ENCODE measurements around the gene SECTM1.
A peak's percentile ranks its signal among the peaks of the same experiment; 100 is the strongest.

Gene SECTM1

DNA sequence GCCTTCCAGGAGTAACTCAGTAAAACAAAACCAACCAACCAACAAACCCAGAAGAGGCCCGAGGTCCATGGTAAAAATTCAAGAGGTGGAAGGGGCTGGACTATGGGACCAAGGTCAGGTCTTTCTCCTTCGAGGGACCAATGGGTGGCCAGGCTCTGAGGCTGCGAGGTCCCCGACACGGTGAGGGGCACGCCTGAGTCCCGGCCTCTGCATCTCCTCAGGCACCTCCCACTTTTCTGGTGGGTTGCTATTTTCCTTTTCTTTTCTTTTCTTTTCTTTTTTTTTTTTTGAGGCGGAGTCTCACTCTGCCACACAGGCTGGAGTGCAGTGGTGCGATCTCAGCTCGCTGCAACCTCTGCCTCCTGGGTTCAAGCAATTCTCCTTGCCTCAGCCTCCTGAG is 34.1 kb downstream of the SECTM1 start:
- no peak for DNase-seq (ENCODE audit: low read depth in 2 of 2)

- no peak for DNase-seq (ENCODE audit: low read depth in 2 of 2)
These were observed 34.8 kb downstream of the SECTM1 start for GRCh38 chr17:82298538-82299421.

DNA sequence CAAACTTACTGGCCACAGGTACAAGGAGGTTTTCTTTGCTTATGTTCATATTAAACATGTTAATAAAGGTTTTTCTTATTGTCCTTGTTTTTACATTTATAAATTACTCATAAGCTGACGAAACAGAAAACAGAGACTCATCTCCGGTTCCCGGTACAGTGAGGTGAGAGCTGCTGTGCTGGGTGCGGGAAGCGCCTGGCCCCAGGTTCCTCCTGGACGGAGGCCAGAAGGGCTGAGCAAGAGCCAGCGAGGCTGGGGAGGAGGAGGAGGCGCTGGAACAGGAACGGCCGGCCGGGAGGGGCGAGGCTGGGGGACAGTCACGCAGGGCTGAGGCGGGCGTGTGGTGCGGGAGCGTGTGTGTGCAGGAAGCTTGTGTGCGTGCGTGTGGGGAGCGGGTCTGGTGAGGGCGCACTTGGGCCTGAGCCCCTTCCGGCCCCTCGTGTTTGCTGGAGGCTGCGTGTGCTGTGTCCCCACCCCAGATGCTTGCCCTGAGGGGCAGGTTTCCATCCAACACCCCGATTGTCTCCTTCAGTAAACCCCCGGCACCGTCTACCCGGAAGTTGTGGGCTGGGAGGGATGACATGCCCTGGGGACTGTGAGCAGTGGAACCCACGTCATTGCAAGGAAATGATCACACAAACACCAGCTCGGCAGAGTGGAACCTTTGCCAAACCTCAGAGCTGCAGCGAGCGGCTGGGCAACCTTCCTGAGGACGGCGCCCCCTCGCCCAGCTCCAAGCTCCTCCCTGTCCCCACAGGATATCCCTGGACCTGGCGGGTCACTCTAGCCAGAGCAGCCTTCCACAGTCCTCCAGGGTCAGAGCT is 35.6 kb downstream of the SECTM1 start:
- DNase-seq (ENCODE audit: low read depth in 2 of 2), result peak; percentile 87 to 91

DNA sequence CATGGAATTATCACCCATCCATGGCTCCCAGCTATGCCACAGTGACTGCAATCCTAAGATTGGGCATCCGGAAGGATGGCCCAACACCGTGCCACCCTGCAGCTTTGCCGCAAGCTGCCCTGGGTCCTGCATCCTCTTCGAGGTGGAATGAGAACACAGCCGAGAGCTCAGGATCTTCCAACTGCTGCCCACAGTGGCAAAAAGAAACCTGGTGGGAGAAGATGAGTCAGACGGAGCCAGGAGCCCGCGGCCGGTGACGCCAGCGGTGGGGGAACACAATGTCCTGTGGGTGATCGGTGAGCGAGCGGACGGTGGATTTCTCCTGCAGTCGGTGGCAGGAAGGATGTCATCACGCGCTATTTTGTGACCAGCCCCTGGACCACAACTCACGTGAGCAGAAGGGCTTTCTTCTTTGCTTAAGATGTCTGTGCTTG is 36.3 kb downstream of the SECTM1 start:
- peak; percentile 73 to 79 for DNase-seq (ENCODE audit: low read depth in 2 of 2)

DNA sequence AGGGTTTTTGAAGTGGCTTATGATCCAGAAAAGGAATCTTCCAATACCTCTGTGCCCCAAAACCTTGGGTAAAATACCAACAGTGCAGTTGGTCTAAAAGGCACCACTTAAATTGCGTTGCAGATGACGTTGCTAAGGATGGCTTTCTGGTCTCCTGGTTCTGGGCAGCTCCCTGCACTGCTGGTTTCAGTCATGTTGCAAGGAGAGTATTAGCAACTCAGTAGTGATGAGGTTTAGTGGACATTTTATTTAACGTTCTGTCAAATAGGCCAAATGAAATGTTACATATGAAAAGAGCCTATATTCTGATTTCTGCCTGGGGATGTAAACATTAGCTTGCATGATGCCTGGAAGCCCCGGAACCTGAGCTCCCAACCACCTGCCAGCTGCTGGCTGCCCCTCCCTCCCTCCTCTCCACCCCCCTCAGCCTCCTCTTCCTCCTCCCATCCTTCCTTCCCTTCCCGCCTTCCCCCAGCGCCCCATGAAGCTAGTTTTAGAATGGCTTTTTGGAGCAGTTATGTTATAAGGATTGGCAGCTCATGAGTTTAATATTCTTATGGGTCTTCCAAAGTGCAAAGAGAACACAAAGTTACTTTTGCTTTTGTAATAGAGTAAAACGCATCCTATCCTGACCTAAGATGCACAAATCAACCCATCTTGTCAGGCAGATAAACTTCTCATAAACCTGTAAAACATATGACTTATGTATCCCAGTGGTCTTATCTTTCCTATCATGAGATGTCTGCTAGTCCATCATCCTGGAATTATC is 36.9 kb downstream of the SECTM1 start:
- DNase-seq (ENCODE audit: low read depth in 2 of 2), result no peak

- no peak for DNase-seq (ENCODE audit: low read depth in 2 of 2)
These were observed 38.1 kb downstream of the SECTM1 start for GRCh38 chr17:82295472-82295814.

GRCh38 chr17:82294064-82294773 is 39.3 kb downstream of the SECTM1 start:
- DNase-seq (ENCODE audit: low read depth in 2 of 2), result no peak

DNA sequence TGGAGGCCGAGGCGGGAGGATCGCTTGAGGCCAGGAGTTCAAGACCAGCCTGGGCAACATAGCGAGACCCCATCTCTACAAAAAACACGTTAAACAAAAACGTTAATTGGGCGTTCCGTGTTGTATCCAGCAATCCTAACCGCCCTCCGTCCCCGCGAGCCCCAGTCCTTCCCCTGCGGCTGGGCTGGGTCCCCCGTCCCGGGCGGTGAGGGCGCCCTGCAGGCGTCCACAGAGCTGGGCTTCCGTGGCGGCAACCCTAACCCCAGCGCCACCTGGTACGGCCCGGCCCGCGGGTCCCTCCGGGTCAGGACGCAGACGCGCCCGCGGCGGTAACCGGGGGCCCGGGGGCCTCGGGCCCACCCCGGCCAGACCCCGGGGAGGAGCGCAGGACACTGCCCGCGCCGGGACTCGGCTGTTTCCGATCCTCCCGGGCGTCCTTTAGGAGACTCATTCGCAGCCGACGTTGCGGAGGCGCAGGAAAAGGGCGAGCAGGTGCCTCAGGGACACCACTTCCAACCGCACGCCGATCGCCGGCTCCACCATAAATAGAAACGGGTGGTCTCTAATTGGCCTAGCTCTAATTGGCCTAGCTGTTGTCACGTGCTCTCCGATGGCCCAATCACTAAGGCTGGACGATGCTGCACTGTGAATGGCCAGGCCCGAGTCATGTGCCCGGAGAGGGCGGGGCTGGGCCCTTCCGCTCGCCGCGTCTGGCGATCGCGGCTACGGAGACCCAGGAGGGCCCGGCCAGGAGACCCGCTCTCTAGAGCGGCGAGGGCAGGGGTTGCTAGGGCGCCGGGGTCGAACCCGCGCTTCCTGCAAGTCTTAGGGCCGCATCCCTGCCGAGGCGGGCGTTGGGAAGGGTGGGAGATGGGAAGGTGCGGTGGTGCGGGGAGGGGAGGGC is 41.1 kb downstream of the SECTM1 start:
- peak; percentile 79 to 84 for DNase-seq (ENCODE audit: low read depth in 2 of 2)

DNA sequence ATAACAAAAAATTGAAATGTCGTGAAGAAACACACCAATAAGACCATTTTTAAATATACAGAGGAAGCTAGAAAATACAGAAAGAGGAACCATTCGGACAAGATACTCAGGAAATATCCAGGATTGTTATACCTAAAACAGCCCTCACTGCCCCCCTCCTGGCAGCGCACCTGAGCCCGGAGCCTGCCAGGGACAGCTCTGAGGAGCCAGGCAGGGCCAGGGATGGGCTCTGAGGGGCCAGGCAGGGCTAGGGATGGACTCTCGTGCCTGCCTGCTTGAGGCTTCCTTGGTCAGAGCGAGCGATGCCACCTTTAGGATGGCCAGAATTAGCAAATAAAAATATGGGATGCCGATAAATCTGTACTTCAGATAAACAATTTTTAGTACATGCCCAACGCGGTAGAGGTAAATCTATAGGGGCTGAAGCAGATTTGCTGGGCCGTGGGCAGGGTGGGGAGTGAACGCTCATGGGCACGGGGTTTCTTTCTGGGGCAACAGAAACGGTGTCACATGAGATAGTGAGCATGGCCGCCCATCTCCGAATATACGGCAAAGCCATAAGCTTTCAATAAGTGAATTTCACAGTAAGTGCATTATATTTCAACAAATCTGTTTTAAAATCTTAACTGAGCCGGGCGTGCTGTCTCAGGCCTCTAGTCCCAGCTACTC is 41.9 kb downstream of the SECTM1 start:
- no peak for DNase-seq (ENCODE audit: low read depth in 2 of 2)

- DNase-seq (ENCODE audit: low read depth in 2 of 2), result no peak
These were observed 45.4 kb downstream of the SECTM1 start for GRCh38 chr17:82287868-82288801.

GRCh38 chr17:82287013-82287867 is 46.3 kb downstream of the SECTM1 start:
- DNase-seq (ENCODE audit: low read depth in 2 of 2), result no peak

- no peak for DNase-seq (ENCODE audit: low read depth in 2 of 2)
These were observed 48.4 kb downstream of the SECTM1 start for GRCh38 chr17:82285141-82285540.

DNA sequence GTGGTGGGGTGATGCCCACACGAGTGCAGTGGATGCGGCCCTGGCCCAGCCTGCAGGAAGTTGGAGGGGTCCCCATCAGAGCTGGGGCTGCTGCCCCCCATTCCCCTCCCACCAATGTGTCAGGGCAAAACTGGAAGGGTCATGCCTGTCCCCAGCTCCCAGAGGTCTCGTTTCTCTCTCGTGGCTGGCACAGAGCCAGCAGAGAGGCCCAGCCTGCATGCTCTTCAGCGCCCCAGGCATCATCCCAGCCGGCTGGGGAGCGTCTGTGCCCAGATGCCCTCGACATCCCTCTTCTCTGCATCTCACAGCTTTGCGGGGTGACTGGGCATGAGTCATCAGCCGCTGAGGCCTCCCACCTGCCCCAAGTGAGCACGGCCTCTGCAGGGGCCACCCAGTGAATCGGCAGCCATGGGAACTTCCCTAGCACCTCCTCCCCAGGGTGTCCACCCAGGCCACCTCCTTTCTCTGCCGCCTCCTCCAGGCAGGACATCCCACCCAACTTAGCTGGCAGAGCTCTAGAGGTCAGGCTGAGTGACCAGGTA is 50.3 kb downstream of the SECTM1 start:
- no peak for DNase-seq (ENCODE audit: low read depth in 2 of 2)

DNA sequence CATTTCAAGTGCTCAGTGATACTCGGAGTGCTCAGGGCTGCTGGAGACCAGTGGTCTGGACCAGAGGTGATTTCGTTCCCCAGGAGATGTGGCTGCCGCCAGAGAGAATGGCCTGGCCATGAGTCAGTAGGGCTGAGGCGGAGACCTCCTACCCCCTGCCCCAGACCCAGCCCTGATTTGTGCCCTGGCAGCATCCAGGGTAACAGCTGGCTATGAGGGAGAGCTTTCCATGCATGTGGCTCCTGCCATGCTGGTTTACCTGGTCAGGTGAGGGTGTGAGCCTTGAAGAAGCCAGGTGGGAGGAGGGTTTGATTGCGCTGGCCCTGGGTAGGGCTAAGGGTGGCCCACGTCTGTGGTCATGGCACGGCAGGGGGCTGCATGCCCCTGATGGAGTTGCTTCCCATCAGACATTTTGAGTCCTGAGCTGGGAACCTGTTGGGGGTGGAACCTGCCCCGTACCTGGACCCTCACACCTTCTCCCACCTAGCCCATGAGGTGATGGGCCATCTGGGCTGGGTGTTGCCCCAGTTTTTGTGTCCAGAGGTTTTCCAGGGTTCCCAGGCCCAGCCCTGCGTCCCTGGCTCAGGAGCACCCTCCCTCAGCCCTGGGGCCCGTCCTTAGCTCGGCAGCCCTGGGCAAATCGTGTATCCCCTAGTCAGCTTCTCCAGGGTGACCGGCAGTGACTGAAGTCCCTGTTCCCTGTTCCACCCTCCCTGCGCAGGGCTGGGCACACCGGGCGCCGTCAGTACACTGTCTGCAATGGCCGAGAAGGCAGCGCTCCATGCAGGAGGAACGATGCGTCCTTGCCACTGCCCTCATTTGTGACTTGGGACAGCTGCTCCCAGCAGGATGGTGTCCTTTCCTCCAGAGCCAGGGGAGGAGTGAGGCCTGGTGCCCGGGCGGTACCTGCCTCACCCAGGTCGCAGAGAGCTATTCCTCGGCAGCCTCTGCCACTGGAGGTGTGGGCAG is 51.0 kb downstream of the SECTM1 start:
- DNase-seq (ENCODE audit: low read depth in 2 of 2), result no peak

GRCh38 chr17:82281502-82282238 is 51.9 kb downstream of the SECTM1 start:
- no peak for DNase-seq (ENCODE audit: low read depth in 2 of 2)

DNA sequence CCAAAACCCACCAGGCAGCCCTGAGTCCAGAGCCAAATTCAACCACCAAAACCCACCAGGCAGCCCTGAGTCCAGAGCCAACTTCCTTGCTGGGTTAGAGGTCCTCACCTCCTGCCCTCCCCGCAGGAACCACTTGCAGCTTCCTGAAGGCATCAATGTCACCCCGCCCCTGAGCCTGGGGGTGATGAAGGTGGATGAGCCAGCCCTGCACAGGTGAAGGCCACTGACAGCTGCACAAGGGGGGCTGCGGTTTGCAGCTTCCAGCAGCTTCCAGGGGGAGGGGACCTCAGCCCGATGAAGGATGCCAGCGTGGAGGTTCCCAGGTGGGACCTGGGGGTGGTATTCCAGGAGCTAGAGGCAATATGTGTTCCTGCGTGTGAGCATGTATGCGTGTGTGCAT is 52.5 kb downstream of the SECTM1 start:
- no peak for DNase-seq (ENCODE audit: low read depth in 2 of 2)

Data from stimulated activated CD8-positive, alpha-beta memory T cell treated with anti-CD3 and anti-CD28 coated beads, Interleukin-2, amount 100 ng/mL, for 1 hour (primary cell).